GM21390 (cell line): ENCODE results near the gene ESR2.
A peak's percentile ranks its signal among the peaks of the same experiment; 100 is the strongest.

ENCODE experiments used
- ATAC-seq: cut with Tn5 transposase; IDR thresholded peaks from one replicate; pipeline ENCODE4 v1.9.1; 2021; ENCODE audit not compliant: unreplicated experiment

The ESR2 gene

DNA sequence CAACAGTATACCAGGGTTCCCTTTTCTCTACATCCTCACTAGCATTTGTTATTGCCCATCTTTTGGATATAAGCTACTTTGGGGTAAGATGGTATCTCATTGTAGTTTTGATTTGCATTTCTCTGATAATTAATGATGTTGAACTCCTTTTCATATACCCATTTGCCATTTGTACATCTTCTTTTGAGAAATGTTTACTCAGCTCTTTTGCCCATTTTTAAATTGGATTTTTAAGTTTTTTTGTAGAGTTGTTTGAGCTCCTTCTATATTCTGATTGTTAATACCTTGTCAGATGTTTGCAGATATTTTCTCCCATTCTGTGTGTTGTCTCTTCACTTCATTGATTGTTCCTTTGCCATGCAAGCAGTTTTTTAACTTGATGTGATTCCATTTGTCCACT is 22.2 kb downstream of the ESR2 start:
- no peak for ATAC-seq

DNA sequence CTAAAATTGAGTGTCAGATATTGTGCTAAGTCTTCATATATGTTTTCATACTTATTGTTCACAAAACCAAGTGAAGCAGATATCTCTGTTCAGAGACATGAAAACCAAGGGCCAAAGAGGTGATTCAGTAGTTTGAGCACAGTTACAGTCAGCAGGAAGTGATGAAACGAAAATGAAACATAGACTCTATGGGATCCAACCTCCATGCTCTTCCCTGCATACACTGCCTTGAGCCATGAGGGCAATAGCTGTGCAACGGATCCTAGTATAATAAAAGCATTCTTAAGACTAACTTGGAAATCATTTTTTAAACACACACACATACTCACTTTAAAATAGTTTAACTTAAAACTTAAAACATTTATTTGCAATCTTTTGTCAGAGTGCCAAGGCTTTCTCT is 27.9 kb downstream of the ESR2 start:
- ATAC-seq, result no peak

DNA sequence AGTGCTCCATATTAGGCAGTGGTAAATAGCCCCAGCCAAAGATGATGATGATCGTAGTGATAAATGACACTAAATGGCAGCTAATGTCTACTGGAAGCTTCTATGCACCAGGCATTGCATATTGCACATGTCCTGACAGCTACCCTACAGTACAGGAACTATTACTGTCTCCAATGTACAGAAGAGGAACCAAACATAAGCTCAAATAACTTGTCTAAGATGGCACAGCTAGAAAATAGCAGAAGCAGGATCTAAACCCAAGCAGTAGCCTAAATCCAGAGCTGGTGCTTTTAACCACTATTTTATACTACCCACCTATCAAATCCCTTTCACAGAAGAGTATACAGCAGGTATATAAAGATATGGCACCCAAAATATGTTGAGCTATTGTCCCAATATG is 28.9 kb downstream of the ESR2 start:
- ATAC-seq, result no peak

DNA sequence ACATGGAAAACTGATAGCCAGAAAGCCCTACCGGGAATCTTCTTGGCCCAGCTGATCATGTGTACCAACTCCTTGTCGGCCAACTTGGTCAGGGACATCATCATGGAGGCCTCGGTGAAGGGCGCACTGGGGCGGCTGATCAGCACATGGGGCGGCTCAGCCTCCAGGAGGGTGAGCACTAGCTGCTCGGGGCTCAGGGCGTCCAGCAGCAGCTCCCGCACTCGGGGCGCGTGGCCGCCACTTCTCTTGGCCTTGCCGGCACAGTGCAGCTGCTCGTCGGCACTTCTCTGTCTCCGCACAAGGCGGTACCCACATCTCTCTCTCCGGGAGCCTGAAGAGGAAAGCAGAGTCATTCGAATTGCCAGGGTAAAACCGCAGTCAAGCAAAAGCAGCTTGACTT is 33.8 kb downstream of the ESR2 start:
- no peak for ATAC-seq

DNA sequence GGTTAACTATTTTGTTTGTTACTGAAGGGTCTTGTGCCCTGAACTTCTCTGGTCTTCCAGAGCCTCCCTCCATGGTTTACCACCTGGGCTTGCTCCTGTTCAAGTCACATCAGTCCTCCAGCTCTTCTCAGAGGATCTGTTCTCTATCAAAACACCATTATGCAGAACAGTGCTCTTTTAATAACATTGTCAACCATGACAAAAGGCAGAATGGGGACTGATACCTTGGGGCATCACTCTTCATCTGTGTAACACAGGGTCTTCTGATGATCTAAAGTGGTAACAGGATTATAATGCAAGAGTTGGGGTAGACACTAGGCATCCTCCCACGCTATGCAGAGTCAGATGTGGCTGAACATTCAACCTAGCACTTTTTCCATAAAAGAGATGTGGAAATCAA is 38.4 kb downstream of the ESR2 start:
- no peak for ATAC-seq

DNA sequence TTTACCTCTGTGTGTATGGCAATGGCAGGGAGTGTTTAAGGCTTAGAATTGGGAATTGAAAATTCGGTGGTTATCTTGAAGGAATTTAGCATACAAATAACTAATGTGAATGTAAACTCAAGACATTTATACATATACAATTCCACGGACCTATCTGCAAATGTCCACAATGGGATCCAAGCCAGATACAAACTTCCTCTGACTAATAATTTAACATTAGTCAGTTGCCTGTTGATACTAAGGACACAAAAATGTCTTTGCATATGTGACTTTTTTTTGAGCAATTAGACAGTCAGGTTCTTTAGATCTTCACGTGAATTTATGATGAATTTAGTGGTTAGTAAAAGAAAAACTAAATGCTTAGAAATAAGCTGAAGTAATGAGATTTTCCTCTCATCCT is 40.5 kb downstream of the ESR2 start:
- ATAC-seq, result no peak

DNA sequence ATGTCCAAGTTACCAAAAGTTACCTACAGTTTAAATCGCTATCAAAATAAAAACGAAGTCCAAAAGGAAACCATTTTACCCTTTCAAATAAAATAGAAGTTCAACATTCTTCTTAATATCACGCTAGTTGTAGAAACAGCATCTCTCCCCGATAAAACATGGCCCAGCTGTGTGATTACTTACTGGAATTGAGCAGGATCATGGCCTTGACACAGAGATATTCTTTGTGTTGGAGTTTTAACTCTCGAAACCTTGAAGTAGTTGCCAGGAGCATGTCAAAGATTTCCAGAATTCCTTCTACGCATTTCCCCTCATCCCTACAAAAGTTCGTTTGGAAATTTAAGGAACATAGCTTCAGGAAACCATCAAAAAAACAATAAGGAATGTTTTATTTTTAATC is 44.8 kb downstream of the ESR2 start:
- ATAC-seq, result no peak

DNA sequence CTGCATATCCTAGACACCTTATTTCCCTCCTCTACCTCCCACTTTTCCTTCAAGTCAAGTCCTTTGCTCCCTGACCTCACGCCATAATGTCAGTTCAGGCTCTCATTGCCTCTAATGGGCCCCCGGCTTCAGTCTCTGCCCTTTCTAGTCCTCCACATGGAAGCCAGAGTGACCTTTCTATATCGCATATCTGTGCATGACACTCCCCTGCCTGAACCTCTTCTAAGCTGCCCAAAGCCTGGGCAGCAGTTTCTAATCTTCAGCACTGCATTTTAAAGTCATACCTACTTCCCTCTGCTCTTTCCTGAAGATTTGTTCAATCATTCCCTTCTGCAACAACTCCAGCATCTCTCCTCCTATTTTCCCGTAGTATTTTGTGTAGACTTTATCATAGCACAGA is 45.5 kb downstream of the ESR2 start:
- no peak for ATAC-seq

DNA sequence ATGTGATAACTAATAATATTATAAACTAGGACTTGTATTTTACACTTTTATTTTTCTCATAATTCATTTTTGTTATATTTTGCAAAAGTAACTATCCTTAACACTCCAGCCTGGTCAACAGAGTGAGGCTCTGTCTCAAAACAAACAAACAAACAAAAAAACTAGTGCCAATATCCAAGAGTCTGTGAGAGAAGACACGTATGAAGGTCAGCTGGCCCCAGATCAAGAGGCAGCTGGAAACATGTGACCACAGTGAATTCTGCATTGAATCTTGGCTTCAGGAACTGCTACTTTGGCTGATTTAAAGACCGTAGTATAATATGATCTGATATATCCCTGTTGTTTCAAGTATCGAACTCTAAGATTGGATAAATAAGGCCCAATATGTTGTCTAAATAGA is 47.0 kb downstream of the ESR2 start:
- ATAC-seq, result no peak

DNA sequence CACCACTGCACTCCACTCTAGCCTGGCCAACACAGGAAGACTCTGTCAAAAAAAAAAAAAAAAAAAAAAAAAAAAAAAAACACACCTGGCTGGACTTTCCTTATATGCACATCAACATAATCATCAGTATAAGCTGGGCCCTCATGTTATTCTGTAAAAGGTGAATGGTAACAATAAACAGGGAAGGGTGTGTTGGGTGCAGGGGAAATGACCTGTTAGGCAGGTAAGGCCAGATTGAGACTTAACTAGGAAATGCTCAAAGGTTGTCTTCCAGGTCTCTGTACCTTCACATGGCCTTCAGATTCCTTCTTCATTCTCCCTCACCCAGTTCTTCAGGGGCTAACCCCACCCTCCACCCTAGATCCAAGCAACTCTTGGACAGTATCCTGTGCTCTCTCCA is 47.5 kb downstream of the ESR2 start:
- no peak for ATAC-seq

DNA sequence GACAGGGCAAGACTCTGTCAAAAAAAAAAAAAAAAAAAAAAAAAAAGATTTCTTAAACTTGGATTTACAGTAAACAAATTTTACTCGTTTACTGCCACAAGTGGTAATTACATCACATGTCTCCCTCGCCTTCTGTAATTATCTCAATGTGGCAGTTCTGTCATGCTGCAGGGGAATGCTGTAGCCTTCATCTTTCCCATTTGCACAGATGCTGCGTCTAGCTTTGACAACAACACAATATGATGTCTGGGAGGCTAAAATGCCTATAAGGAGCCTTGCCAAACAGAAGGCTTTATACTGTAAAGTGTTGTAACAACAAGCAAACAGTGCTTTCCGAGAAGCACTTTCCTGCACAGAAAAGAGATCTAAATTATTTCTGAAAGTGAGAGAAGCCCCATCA is 48.7 kb downstream of the ESR2 start:
- ATAC-seq, result no peak

DNA sequence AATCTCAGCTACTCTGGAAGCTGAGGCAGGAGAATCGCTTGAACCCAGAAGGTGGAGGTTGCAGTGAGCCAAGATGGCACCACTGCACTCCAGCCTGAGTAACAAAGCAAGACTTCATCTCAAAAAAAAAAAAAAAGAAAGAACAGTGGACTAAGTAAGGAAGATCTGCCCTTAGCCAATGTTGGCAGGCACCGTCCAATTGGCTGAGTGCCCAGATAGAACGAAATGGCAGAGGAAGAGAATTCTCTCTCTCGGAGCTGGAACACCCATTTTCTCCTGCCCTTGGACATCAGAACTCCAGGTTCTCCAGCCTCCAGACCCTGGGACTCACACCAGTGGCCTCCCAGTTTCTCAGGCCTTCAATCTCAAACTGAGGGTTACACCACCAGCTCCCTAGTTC is 49.9 kb downstream of the ESR2 start:
- no peak for ATAC-seq

DNA sequence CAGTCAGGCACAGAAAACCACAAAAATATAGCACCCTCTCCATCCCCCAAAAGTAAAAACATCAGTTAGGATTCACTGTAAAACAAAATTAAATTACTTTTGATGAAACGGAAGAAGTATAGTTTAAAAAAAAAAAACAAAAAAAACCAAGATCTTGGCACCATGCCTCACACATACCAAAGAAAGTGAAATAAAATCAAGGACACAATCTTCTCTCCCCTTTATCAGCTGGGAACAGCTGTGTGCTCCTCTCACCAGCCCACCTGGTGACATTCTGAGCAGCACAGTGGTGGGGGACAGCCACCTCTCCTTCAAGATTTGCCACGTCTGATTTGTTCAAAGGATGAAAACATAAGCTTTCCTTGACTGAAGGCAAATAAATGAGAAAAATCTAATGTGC is 55.5 kb downstream of the ESR2 start:
- no peak for ATAC-seq

DNA sequence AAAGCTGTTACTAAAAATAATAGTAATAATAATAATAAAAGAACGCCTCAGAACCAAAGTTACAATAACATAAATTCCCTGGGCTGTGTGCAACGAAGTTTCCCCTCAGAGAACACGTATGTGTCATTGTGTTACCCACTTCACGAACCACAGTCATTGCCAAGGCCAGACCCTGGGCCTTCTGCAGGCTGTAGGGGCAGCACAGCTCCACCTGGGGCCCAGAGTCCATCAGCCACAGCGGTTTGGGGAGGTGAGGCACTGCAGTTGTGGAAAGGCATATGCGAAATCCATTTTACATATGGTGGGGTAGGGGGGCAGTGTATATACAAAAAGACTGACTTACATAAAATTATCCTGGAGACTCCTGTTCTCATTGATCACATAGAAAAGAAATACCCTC is 56.1 kb downstream of the ESR2 start:
- no peak for ATAC-seq

DNA sequence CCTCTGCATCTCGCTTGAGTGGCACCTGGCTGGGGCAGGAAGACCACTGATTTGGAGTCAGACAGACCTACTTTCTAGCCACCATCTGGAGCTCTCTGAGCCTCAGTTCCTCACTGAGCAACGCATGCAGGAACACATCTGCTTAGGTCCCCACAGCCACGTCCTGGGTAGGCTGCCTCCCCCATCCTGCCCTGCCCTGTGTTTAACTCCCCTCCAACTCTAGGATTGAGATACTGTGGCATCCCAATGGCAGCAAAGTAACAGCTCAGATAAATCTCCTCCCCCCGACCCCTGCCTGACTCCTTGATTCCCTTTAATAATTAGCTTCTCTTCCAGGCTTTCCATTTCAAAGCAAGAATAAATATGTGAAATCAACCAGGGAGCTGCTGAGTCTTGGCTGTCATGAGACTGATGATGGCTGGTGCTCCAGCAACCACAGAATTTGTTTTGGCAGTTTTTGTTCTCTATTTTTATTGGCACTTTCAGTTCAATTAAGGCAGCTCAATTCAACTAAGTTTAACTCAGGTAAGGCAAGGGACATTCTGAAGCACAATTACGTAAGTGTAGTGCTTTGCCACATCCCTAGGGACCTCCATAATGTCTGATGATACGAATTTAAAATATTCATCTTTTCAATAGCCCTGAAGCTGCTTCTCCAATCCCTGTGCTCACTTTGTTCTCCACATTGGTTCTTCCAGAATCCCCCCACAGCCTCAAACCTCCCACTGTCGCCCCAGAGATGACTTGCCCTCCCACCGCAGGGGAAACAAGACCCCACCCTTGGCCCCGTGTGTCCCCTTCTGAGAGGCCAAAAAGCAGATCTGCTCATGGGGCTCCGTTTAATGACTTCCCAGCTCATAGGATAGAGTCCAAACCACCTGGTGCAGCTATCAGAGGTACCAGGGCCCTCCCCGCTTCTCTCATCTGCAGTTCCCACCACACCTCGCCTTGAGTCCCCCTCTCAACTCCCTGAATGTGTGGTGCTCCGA is 58.2 kb downstream of the ESR2 start:
- ATAC-seq, result peak; percentile 69

DNA sequence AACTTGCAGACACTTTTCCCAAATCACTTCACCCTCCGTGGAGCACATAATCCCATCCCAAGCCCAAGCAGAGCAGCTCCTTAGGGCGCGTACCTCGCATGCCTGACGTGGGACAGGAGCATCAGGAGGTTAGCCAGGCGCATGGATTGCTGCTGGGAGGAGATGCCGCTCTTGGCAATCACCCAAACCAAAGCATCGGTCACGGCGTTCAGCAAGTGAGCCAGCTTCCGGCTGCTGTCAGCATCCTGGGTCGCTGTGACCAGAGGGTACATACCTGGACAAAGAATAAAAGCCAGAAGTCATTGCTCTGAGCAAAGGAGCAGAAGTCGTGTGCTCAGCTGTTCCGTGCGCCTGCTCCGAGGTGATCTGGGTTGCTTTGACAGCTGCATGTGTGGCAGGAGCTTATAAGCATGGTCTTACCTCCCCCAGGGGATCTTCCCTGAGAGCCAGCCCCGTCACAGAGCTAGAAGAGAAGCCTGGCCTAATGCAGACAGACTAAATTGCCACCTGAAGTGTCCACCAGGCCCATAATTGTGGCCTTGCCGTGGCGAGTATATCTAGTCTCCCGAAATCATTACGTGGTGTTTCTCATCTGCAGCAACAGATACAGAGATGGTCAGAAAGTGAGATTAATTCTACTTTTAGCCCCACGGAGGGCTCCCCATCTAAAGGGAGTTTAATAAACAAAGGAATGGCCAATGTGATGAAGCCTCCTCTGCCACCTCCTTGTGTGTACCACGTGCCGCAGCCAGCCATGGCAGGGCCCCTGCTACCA is 59.1 kb downstream of the ESR2 start:
- ATAC-seq, result no peak

DNA sequence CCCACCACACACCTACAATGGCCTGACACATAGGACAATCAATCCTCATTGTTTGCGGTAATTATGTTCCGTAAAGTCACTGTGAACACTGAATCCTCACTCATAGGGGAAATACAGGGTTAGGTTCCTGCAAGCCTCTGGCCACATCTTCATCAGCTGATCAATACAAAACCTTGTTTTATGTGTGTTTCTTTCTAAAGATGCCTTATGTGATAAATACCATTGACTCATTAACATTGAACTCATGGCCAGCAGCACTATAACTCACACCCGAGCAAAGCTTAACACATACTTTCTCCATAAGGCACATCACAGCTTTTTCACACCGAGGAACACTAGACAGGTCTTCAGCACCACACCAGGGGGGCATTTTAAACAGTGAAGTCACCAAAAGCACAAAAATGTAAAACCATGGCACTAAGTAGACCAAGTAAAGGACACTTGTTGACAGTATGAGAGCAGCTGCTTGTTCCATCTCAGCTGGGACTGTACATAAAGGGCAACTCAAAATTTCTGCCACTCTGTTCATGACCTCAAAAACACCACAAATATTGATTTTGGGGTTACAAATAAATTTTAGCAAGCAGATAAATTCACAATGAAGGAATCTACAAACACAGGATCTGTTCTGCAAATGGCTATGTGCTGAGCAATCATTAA is 60.5 kb downstream of the ESR2 start:
- ATAC-seq, result no peak

DNA sequence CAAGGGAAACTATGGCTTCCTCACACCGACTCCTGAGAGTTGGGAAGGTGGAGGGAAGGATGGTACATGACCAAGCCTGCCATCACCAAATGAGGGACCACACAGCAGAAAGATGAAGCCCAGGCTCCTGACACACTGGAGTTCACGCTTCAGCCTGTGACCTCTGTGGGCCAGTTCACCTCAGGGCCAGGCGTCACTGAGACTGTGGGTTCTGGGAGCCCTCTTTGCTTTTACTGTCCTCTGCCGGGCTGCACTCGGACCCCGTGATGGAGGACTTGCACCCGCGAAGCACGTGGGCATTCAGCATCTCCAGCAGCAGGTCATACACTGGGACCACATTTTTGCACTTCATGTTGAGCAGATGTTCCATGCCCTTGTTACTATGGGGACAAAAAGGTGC is 61.2 kb downstream of the ESR2 start:
- no peak for ATAC-seq

DNA sequence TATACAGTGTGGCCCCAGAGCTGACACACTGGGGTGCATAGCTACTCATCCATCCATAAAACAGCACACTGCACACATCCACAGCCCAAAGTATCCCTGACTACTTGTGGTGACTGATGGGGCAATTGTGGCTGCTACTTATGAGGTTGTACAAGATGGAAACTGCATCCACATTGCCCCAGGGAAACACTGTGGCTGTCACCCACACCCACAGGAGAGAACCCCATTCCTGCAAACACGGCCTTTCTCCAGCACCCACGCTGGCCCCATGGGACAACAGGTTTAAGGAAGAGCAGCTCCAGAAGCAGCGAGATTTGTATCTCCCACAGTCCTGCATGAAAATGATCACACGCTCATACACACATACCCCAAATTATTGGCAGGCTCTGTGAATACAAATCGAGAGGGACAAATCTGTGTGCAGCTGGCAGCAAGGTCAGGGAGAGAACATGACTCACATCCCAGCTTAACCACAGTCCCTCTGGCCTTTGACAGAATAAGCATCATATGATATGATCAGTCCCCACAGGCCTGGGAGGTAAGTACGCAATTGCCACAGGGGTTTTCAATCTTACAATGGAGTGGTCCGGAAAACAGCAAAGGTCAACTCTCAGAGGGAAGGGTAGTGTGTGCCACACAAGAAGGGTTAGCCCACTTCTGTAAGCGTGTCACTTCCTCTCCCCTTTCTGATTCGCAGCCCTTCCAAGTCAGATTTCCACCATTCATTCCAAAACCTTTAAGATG is 61.9 kb downstream of the ESR2 start:
- peak; percentile 33 for ATAC-seq

DNA sequence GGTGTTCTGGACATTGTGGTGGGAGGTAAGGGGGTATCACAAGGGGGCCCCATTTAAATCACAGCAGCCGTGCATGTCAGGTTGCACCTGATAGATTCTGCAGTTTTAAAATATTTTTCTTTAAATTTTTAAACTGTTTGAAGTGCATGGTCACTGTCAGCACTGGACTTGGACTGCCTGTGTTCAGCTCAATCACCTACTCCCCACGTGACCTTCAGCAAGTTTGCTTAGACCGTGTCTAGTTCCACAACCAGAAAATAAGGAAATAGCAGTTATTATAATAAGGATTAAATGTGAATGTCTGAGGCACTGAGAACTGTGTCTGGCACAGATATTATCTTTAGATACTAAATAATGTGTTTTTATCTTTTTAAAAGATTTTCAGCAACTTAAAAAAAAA is 64.7 kb downstream of the ESR2 start:
- no peak for ATAC-seq

DNA sequence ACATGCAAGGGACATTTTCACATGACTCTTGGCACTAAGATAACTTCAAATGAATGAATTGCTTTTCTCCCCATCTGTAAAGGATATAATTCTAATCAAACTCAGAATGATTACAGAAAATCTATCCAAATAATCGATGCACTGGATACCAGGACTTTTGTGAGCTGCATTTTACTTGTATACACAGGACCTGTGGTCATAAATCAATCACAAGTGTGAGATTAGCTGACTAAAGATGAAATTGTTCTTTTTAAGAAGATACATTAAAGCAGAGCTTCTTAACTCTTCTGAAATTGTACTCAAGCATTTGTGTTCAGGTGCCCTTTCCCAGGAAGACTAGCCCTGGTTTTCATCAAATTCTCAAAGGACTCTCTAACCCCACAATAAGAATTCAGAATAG is 66.3 kb downstream of the ESR2 start:
- no peak for ATAC-seq
